Thyroid gland (tissue), 4 donors: ENCODE measurements around the gene GPAM. TPM values are rescaled to one million over a fixed set of nuclear protein-coding genes. Genes with fewer than 3 reads are reported as not detected.

Experiments
- DNase-seq, 2 donors: peaks; one replicate each; pipeline ENCODE4 v3.0.0-alpha.2; 2019
- H3K27ac ChIP-seq, 3 donors: fragments of 200-600 bp; sonication (generic); 1 replicate in 2 of 3; 2 replicates in 1 of 3; pipeline ENCODE4 v1.5.1; 2016 to 2019; ENCODE audit warnings: mild to moderate bottlenecking in 1 of 3, moderate library complexity in 1 of 3
- H3K27me3 ChIP-seq: fragments of 200-600 bp; sonication (generic); one replicate; pipeline ENCODE4 v1.5.1; 2019
- H3K36me3 ChIP-seq, 2 donors: fragments of 200-600 bp; sonication (generic); one replicate each; pipeline ENCODE4 v1.5.1; 2016 to 2019
- H3K4me1 ChIP-seq, 2 donors: fragments of 200-600 bp; sonication (generic); one replicate each; pipeline ENCODE4 v1.5.1; 2017 to 2019
- H3K4me3 ChIP-seq, 3 donors: fragments of 200-600 bp; sonication (generic); replicated peaks in 1 of 3; 1 replicate in 2 of 3; 2 replicates in 1 of 3; pipeline ENCODE4 v1.5.1; 2016; ENCODE audit warnings: mild to moderate bottlenecking in 1 of 3
- H3K9me3 ChIP-seq: fragments of 200-600 bp; sonication (generic); one replicate; pipeline ENCODE4 v1.5.1; 2017
- CTCF ChIP-seq, 6 experiments: fragments of 200-600 bp in 3 of 6; fragments of 450-650 bp in 3 of 6; sonication (generic) in 3 of 6; IDR thresholded peaks; one replicate each; pipeline ENCODE4 v1.5.1; 2016 to 2019; ENCODE audit warnings: antibody characterized with exemption in 6 of 6, mild to moderate bottlenecking in 2 of 6, inconsistent platforms in 1 of 6, moderate library complexity in 1 of 6
- POLR2A ChIP-seq, 2 donors: fragments of 450-650 bp; IDR thresholded peaks; one replicate each; pipeline ENCODE4 v1.6.1; 2017; ENCODE audit warnings: antibody characterized with exemption in 2 of 2, mild to moderate bottlenecking in 2 of 2, moderate library complexity in 1 of 2
- WGBS, 2 donors: methylation state at CpG; one replicate each; pipeline ENCODE4 v1.1.5; 2017; 5-methylcytosine and 5-hydroxymethylcytosine counted together
- intact Hi-C: fragments of 100-400 bp; cut with DNase I; formaldehyde crosslinking; loops from one replicate; pipeline ENCODE4 v1.15.1; 2023
- total RNA-seq, 4 donors: library from RNA; depleted of rRNA; stranded (reverse); fragments of >200 nt; gene quantifications; one replicate each; pipeline ENCODE4 v1.2.3, GENCODE V29; 2016

The GPAM gene
- total RNA-seq, 4 donors from 2014 or later, result 29.2 to 58.0 (median 40.8) TPM

DNA sequence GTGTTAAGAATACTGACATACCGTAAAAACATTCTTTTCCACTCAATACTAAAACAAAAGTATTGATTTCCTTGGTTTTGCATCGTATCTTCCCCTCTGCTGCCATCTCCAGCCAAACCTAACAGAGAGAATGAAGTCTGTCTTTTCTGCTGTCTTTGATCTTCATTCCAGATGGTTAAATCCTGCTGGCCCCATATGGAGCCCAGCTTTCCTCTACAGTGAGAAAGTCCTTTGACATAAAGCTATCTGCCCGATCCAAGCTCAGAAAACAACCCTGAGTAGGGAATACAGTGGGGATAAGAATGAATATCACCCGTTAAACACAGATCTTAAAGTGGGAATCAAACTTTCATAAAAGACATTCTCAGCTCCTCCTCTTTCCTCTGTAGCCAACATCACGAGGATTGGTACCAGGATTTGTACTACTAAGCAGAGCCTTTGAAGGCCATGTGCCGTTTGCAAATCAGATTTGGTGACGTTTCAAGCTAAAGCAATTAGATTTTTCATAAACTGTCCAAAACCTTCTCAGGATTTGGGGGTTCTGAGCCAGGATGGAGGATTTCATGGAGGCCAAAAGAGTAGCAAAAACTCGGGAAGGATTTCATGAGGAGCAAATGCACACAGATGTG lies 30.8 kb upstream of the GPAM start:
- DNase-seq, result no peak
- TF ChIP-seq CTCF (IDR thresholded peaks at IDR 0.05), result no peak
- Histone ChIP-seq H3K36me3 (no peaks in the 10 kb centered on the region), H3K4me3 (no peak overlapping the region), H3K27me3 (no peaks in the 10 kb centered on the region), H3K4me1 (peaks cover 11 to 34% of the 10 kb centered on the region in 2 donors), H3K27ac (no peak overlapping the region), H3K9me3 (no peaks in the 10 kb centered on the region)
- WGBS, 2 donors, result 86 to 88% methylated on average over 8 of the region's 8 CpGs
- intact Hi-C loops, result no loop called here

DNA sequence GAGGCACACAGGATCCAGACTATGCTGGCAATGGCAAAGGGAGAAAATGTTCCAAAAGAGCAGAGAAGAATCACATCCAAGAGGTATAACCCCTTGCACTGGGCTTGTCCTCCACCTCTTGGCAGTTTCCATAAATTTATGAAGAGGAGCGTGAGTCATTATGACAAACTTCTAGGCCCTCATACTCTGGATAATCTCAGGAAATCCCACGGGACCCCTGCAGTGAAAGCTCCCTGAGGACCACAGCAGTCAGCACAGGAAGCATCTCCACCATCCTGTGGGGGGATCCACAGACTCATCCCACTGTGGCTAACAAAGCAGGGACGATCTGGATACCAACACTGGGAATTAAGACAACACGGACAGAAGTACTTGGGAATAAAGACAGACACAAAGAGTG lies 30.3 kb upstream of the GPAM start:
- 77 to 81% methylated on average over 4 of the region's 4 CpGs for WGBS, 2 donors
- H3K4me3 ChIP-seq, result no peak overlapping the region
- peaks cover 17 to 40% of the 10 kb centered on the region in 2 donors for H3K4me1 ChIP-seq
- intact Hi-C loops, result no loop called here
- no peaks in the 10 kb centered on the region for H3K9me3 ChIP-seq
- no peaks in the 10 kb centered on the region for H3K27me3 ChIP-seq
- TF ChIP-seq CTCF (IDR thresholded peaks at IDR 0.05) (no peak), POLR2A (IDR thresholded peaks at IDR 0.05) (no peak)
- DNase-seq, result no peak
- no peak overlapping the region for H3K27ac ChIP-seq
- no peaks in the 10 kb centered on the region for H3K36me3 ChIP-seq

- DNase-seq, result no peak
- intact Hi-C loops, result no loop called here
- H3K27ac ChIP-seq, result no peak overlapping the region
- H3K9me3 ChIP-seq, result no peaks in the 10 kb centered on the region
- peaks cover 21 to 46% of the 10 kb centered on the region in 2 donors for H3K4me1 ChIP-seq
- 75 to 83% methylated on average over 3 of the region's 3 CpGs for WGBS, 2 donors
- TF ChIP-seq POLR2A (IDR thresholded peaks at IDR 0.05), result no peak
- no peak for TF ChIP-seq CTCF (IDR thresholded peaks at IDR 0.05)
- H3K4me3 ChIP-seq, result no peak overlapping the region
- H3K27me3 ChIP-seq, result no peaks in the 10 kb centered on the region
- no peaks in the 10 kb centered on the region for H3K36me3 ChIP-seq
Measured at GRCh38 chr10:112213098-112213823, 29.7 kb upstream of the GPAM start.

- TF ChIP-seq POLR2A (IDR thresholded peaks at IDR 0.05) (no peak), CTCF (IDR thresholded peaks at IDR 0.05) (no peak)
Measured at GRCh38 chr10:112210666-112211065, 27.1 kb upstream of the GPAM start.

GRCh38 chr10:112209684-112210131 lies 26.1 kb upstream of the GPAM start:
- no peaks in the 10 kb centered on the region for H3K36me3 ChIP-seq
- intact Hi-C loops, result no loop called here
- H3K27me3 ChIP-seq, result no peaks in the 10 kb centered on the region
- no peak overlapping the region for H3K4me3 ChIP-seq
- peaks cover 23 to 39% of the 10 kb centered on the region in 2 donors for H3K4me1 ChIP-seq
- WGBS, 2 donors, result 85 to 88% methylated on average over 7 of the region's 7 CpGs
- TF ChIP-seq CTCF (IDR thresholded peaks at IDR 0.05), result no peak
- no peak for TF ChIP-seq POLR2A (IDR thresholded peaks at IDR 0.05)
- no peaks in the 10 kb centered on the region for H3K9me3 ChIP-seq
- DNase-seq, result no peak
- H3K27ac ChIP-seq, result peak overlapping the region in 2 of 3 donors; percentile 68 to 78

More at GRCh38 chr10:112210666-112211065, 27.1 kb upstream of the GPAM start:
- no peak overlapping the region for H3K27ac ChIP-seq
- no peak overlapping the region for H3K4me3 ChIP-seq
- H3K9me3 ChIP-seq, result no peaks in the 10 kb centered on the region
- no peaks in the 10 kb centered on the region for H3K36me3 ChIP-seq
- DNase-seq, result peak; percentile 57 to 66
- 65 to 89% methylated on average over 4 of the region's 4 CpGs for WGBS, 2 donors
- intact Hi-C loops, result no loop called here
- no peaks in the 10 kb centered on the region for H3K27me3 ChIP-seq
- peaks cover 23 to 43% of the 10 kb centered on the region in 2 donors for H3K4me1 ChIP-seq
